Transverse colon (tissue), 4 donors: ENCODE data around the gene MDM2. TPM values are rescaled to one million over a fixed set of nuclear protein-coding genes. Genes with fewer than 3 reads are reported as not detected.
"Not testable (repeated sequence)": the region's sequence is repeated elsewhere in the genome, so short reads cannot be mapped to it uniquely, and the experiment has no call there.

Experiments
- DNase-seq: peaks from one replicate; pipeline ENCODE4 v3.0.0-alpha.2; 2019
- H3K27ac ChIP-seq, 4 donors: fragments of 200-600 bp; sonication (generic); 2 replicates each; pipeline ENCODE4 v1.5.1; 2016 to 2018; ENCODE audit warnings: inconsistent platforms in 4 of 4
- H3K27me3 ChIP-seq: fragments of 200-600 bp; sonication (generic); 2 replicates; pipeline ENCODE4 v1.5.1; 2017; ENCODE audit warnings: inconsistent platforms
- H3K36me3 ChIP-seq, 4 donors: fragments of 200-600 bp; sonication (generic); 2 replicates each; pipeline ENCODE4 v1.5.1; 2017 to 2019; ENCODE audit warnings: inconsistent platforms in 4 of 4
- H3K4me1 ChIP-seq, 4 donors: fragments of 200-600 bp; sonication (generic); 2 replicates each; pipeline ENCODE4 v1.5.1; 2017 to 2020; ENCODE audit warnings: inconsistent platforms in 4 of 4
- H3K4me3 ChIP-seq, 4 donors: fragments of 200-600 bp; sonication (generic); 1 replicate in 1 of 4; 2 replicates in 3 of 4; pipeline versions ENCODE4 v1.5.1 to v1.6.1; 2017 to 2019; ENCODE audit warnings: inconsistent platforms in 4 of 4
- H3K9me3 ChIP-seq, 2 donors: fragments of 200-600 bp; sonication (generic); 2 replicates each; pipeline ENCODE4 v1.5.1; 2017 to 2019; ENCODE audit warnings: inconsistent platforms in 2 of 2
- EP300 ChIP-seq: sonication (generic); formaldehyde crosslinking; IDR thresholded peaks from one replicate; pipeline ENCODE4 v1.6.1; 2017; ENCODE audit warnings: antibody characterized with exemption, low read depth
- POLR2A ChIP-seq: fragments of 450-650 bp; IDR thresholded peaks from one replicate; pipeline ENCODE4 v1.6.1; 2016; ENCODE audit warnings: antibody characterized with exemption, mild to moderate bottlenecking, moderate library complexity
- POLR2AphosphoS5 ChIP-seq, 3 donors: sonication (generic); formaldehyde crosslinking; IDR thresholded peaks; one replicate each; pipeline ENCODE4 v1.6.1; 2016; ENCODE audit warnings: antibody characterized with exemption in 3 of 3
- WGBS, 2 donors: methylation state at CpG; one replicate each; pipeline ENCODE4 v1.1.5; 2018; ENCODE audit warnings: low coverage in 1 of 2; 5-methylcytosine and 5-hydroxymethylcytosine counted together
- in situ Hi-C, 4 donors: fragments of 200-750 bp; cut with MboI; loops; one replicate each; pipeline versions ENCODE4 v1.15.0 to v1.15.1; 2017; ENCODE audit warnings: low sequenced_read_pairs in 3 of 4, low pct_ligation_motif_present in 1 of 4, low pct_unique_long_range_greater_than_20kb in 1 of 4
- intact Hi-C: fragments of 100-400 bp; cut with DNase I; formaldehyde crosslinking; loops from one replicate; pipeline ENCODE4 v1.15.1; 2023; ENCODE audit warnings: low total_unique reads
- total RNA-seq, 4 donors: library from RNA; depleted of rRNA; stranded (reverse); fragments of >200 nt; gene quantifications; one replicate each; pipeline ENCODE4 v1.1.0, GENCODE V29; 2016
- TF ChIP-seq, protein P1 (sequence below), 5 experiments: fragments of 200-600 bp in 3 of 5; fragments of 450-650 bp in 2 of 5; sonication (generic) in 3 of 5; IDR thresholded peaks; 1 replicate in 2 of 5; 2 replicates in 3 of 5; pipeline ENCODE4 v1.5.1; 2016 to 2017; ENCODE audit warnings: antibody characterized with exemption in 5 of 5, inconsistent platforms in 3 of 5, mild to moderate bottlenecking in 2 of 5, moderate library complexity in 1 of 5

MDM2 gene
- total RNA-seq, 4 donors from 2014 or later: 45.7 to 291 (median 220) TPM

DNA sequence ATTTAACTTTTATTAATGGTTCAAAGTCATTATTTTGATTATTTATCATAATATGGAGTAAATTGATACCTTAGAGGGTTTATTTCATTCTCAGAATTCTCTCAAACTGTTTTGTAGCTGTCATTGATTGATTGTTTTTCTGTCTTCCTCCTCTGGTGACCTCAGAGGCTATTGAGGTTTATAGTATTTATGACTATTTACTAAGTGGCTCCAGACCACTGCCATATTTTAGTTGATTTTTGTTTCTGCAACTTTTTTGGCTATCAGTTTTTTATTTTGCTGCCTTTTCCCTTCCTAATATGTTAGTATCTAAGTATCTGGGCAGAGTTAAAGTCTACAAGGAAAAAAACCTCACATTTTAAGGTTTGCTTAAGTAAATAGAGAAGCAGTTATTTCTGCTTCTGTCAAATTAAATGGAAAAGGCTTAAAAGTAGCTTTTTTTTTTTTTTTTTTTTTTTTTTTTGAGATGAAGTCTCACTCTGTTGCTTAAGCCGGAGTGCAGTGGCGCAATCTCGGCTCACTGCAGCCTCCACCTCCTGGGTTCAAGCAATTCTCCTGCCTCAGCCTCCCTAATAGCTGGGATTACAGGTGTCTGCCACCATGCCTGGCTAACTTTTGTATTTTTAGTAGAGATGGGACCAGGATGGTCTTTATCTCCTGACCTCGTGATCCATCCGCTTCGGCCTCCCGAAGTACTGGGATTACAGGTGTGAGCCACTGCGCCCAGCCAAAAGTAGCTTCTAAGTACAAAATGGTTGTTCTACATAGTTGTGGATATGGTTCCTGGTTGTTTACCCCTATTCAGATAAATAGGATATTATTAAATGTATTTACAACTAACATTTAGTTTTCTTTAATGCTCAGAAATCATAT lies 8.2 kb downstream of the MDM2 start:
- peaks cover 0 to 54% (median 27%) of the 10 kb centered on the region in 4 donors for H3K36me3 ChIP-seq
- 99% methylated on average over 8 of the region's 8 CpGs; no CpG with 5 or more reads in 1 of the 2 donors for WGBS, 2 donors
- TF ChIP-seq POLR2AphosphoS5 (IDR thresholded peaks at IDR 0.05) (no peak), EP300 (no peak), POLR2A (no peak)
- TF ChIP-seq, protein P1, sequence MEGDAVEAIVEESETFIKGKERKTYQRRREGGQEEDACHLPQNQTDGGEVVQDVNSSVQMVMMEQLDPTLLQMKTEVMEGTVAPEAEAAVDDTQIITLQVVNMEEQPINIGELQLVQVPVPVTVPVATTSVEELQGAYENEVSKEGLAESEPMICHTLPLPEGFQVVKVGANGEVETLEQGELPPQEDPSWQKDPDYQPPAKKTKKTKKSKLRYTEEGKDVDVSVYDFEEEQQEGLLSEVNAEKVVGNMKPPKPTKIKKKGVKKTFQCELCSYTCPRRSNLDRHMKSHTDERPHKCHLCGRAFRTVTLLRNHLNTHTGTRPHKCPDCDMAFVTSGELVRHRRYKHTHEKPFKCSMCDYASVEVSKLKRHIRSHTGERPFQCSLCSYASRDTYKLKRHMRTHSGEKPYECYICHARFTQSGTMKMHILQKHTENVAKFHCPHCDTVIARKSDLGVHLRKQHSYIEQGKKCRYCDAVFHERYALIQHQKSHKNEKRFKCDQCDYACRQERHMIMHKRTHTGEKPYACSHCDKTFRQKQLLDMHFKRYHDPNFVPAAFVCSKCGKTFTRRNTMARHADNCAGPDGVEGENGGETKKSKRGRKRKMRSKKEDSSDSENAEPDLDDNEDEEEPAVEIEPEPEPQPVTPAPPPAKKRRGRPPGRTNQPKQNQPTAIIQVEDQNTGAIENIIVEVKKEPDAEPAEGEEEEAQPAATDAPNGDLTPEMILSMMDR (IDR thresholded peaks at IDR 0.05): no peak
- intact Hi-C loops (no loop called here), in situ Hi-C loops (no loop called here)
- H3K27ac ChIP-seq: no peak overlapping the region
- peaks cover 8 to 35% (median 30%) of the 10 kb centered on the region in 4 donors for H3K4me1 ChIP-seq
- H3K9me3 ChIP-seq: no peaks in the 10 kb centered on the region
- no peak for DNase-seq
- H3K27me3 ChIP-seq: no peaks in the 10 kb centered on the region
- H3K4me3 ChIP-seq: no peak overlapping the region

DNA sequence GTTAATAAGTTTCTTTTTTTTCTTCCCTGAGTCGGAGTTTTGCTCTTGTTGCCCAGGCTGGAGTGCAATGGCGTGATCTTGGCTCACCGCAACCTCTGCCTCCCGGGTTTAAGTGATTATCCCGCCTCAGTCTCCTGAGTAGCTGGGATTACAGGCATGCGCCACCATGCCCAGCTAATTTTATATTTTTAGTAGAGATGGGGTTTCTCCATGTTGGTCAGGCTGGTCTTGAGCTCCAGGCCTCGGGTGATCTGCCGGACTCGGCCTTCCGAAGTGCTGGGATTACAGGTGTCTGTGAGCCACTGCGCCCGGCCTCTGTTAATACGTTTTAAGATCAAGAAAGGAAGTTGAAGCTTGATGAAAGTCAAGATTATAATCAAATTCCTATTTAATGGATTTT lies 11.5 kb downstream of the MDM2 start:
- H3K27ac ChIP-seq, H3K9me3 ChIP-seq, intact Hi-C loops, DNase-seq, H3K4me3 ChIP-seq, in situ Hi-C loops, H3K27me3 ChIP-seq: not testable (repeated sequence)
- WGBS, 2 donors: 93% methylated on average over 8 to 13 of the region's 13 CpGs
- H3K4me1 ChIP-seq: peaks cover 5 to 14% (median 10%) of the 10 kb centered on the region in 4 donors
- H3K36me3 ChIP-seq: peaks cover 0 to 70% (median 32%) of the 10 kb centered on the region in 4 donors

DNA sequence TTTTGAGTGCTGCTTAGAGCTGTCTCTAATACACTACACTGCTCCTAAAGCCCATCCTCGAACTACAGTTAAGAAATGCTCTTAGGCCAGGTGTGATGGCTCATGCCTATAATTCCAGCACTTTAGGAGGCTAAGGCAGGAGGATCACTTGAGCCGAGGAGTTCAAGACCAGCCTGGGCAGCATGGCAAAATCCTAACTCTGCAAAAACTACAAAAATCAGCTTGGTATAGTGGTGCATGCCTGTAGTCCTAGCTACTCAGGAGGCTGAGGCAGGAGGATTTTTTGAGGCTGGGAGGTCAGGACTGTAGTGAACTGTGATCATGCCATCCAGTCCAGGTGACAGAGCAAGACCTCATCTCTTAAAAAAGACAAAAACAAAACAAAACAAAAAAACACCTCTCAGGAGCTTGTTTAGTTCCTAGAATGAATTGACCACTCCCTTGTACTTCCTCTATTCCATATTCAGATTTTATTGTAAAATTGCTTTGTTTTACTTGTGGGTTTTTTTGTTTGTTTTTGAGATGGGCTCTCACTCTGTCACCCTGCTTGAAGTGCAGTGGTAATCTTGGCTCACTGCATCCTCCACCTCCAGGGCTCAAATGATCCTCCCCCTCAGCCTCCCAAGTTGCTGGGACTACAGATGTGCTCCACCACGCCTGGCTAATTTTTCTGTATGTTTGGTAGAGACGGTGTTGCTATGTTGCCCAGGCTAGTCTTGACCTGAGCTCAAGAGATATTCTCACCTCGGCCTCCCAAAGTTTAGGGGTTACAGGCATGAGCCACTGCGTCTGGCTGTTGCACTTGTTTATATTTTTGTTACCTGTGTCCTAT lies 13.6 kb downstream of the MDM2 start:
- no peak overlapping the region for H3K27ac ChIP-seq
- no peaks in the 10 kb centered on the region for H3K4me1 ChIP-seq
- no peaks in the 10 kb centered on the region for H3K9me3 ChIP-seq
- peaks cover 0 to 75% (median 35%) of the 10 kb centered on the region in 4 donors for H3K36me3 ChIP-seq
- 74 to 86% methylated on average over 3 to 6 of the region's 6 CpGs for WGBS, 2 donors
- in situ Hi-C loops: no loop called here
- TF ChIP-seq, protein P1 (IDR thresholded peaks at IDR 0.05): no peak
- TF ChIP-seq POLR2AphosphoS5 (IDR thresholded peaks at IDR 0.05) (no peak), EP300 (no peak), POLR2A (no peak)
- no peak for DNase-seq
- H3K27me3 ChIP-seq: no peaks in the 10 kb centered on the region
- H3K4me3 ChIP-seq: no peak overlapping the region
- intact Hi-C loops: no loop called here

DNA sequence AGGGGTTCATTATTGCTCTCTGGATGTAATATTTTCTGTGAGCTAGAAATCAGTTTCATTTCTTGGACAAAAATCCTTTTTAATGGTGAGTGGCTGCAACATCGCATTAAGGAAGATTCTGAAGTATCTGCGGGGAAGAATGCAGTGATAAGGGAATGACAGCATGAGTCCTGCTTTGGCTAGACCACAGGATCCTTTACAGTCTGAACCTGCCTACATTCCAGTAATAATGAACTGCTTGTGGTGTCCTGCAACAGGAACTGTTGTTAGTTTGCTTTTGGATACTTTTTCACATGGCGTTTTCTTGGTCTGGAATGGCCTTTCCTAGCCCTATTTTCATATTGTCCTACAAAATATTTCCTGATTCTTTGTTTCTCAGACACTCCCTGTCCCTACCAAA lies 15.7 kb downstream of the MDM2 start:
- in situ Hi-C loops (no loop called here), intact Hi-C loops (no loop called here)
- Histone ChIP-seq H3K36me3 (peaks cover 0 to 75% (median 33%) of the 10 kb centered on the region in 4 donors), H3K9me3 (no peaks in the 10 kb centered on the region), H3K4me1 (no peaks in the 10 kb centered on the region), H3K27me3 (no peaks in the 10 kb centered on the region), H3K27ac (no peak overlapping the region), H3K4me3 (no peak overlapping the region)
- 93 to 97% methylated on average over 3 of the region's 3 CpGs for WGBS, 2 donors
- TF ChIP-seq POLR2A: no peak
- TF ChIP-seq POLR2AphosphoS5 (IDR thresholded peaks at IDR 0.05): no peak
- TF ChIP-seq, protein P1 (IDR thresholded peaks at IDR 0.05): no peak
- DNase-seq: no peak
